Measurements from ENCODE around the gene COMMD9.

- no peak for TF ChIP-seq FEZF1 (tag by site-specific recombination; IDR thresholded peaks at IDR 0.05)
- no peak for TF ChIP-seq CTCF (tag by site-specific recombination; IDR thresholded peaks at IDR 0.05)
- TF ChIP-seq ZNF394 (tag by site-specific recombination; IDR thresholded peaks at IDR 0.05; ENCODE audit: borderline replicate concordance) = no peak
These were observed 19.4 kb upstream of the COMMD9 start for GRCh38 chr11:36308577-36308976.
